Measurements from ENCODE around the gene EYA2. TPM values are rescaled to one million over a fixed set of nuclear protein-coding genes. Genes with fewer than 3 reads are reported as not detected.
A peak's percentile ranks its signal among the peaks of the same experiment; 100 is the strongest.

The EYA2 gene
- total RNA-seq, 1 donor from 2014 or later = 1.4 TPM

- DNase-seq = no peak
- no peak for ATAC-seq
- intact Hi-C loops (cut with micrococcal nuclease) = no loop called here
Observed at GRCh38 chr20:47115694-47116093, 221.1 kb downstream of the EYA2 start.

DNA sequence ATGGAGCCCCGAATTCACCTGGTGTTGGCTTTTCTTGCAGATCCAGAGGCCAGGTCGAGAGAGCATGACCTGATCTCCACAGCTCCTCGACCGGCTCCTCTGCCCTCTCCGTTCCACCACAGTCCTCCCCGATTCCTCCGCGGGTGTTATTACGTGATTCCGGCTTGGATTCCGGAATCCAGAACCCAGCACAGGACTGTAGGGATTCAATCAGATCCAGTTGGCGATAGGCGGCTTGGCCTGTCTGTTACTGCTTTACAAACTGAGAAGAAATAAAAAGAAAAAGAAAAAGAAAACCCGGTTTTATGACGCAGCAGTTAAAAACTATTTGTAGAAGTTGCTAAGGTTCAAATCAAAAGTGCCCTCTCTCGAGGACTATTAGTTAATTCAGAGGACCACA is 222.7 kb downstream of the EYA2 start:
- no peak for DNase-seq
- intact Hi-C loops (cut with micrococcal nuclease) = no loop called here
- no peak for ATAC-seq

DNA sequence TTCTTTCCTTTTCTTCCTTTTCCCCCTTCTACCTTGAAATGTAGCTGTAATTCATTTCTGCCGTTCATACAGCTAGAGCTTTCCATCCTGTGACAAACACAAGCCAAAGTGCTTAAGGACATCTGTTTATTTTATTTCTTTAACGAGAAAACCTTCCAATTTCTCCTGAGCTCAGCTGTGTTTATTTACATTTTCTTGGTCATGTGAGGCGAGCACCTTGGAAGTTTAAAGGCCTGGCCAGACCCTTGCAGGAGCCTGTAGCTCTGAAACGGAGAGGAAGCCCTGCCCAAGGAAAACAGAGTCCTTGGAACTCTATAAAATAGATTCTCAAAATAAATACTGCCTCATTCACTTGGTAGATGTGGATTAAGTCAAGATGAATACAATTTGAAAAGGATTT is 223.1 kb downstream of the EYA2 start:
- intact Hi-C loops (cut with micrococcal nuclease) = no loop called here
- no peak for DNase-seq

DNA sequence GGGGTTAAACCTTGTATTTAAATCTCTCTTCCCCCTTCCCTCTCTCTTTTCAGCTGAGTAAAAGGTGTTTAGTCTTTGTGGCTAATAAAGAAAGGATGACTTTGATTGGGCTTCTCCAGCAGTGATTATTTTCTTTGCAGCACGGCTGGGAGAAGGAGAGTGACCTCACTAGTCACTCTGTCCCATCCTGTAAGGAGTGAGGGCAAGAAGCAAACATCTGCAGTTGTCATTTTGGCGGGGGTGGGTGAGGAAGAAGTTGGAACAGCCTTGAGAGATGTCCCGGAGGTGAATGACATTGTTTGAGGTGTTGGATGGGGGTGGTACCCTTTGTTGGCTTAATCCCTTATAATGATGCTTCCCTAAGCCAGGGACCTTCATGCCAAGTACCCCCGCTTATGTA is 223.6 kb downstream of the EYA2 start:
- intact Hi-C loops (cut with micrococcal nuclease) = no loop called here
- DNase-seq (no peak), ATAC-seq (peak; percentile 63)

More for the DNA sequence above, 223.1 kb downstream of the EYA2 start:
- ATAC-seq = no peak

DNA sequence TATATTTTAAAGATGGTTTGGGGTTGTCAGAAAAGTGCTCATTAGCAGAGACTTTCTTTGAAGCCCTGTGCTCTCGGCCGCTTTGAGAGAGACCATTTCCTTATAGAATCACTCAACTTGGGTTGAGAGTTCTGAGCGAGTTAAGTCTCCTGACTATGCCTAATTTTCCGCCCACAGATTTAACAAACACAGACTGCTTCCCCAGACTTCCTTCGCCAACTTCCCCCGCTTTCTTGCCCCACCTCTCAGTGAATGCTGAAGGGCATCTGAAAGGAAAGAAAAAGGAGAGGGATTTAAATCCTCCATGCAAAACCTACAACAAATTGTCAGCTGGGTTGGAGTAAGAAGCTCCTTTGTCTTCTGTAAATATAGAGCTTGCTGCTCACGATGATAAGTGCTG is 224.0 kb downstream of the EYA2 start:
- peak; percentile 37 for ATAC-seq
- intact Hi-C loops (cut with micrococcal nuclease) = no loop called here
- no peak for DNase-seq

GRCh38 chr20:47120346-47120936 is 225.8 kb downstream of the EYA2 start:
- no peak for ATAC-seq
- intact Hi-C loops (cut with micrococcal nuclease) = no loop called here
- DNase-seq = no peak

- intact Hi-C loops (cut with micrococcal nuclease) = no loop called here
- ATAC-seq (no peak), DNase-seq (no peak)
Observed at GRCh38 chr20:47122560-47122959, 227.9 kb downstream of the EYA2 start.

DNA sequence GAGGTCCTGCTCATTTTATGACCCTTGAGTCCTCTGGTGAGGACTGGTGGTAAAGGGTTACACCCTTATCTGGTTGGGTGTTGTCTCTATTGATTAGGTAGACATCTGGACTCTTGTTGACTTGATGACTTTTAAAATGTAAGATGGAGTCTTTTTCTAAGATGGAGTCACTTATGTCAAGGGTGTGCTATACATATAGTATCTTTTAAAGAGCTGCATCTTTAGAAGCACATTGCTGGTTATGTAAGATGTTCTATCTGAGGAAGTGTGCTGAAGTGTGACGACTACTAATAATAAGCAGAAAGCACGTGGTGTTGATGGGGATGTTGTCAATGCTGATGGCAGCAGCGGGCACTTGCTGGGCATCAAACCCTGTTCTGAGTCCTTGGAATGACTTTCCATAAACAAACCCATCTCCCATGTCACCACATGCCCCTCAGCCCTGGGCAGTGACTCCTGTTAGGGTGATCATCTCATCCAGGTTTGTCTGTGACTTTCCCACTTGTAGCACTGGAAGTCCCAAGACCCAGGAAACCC is 229.6 kb downstream of the EYA2 start:
- intact Hi-C loops (cut with micrococcal nuclease) = no loop called here
- DNase-seq = peak; percentile 40
- peak; percentile 38 for ATAC-seq

- intact Hi-C loops (cut with micrococcal nuclease) = no loop called here
- ATAC-seq (peak; percentile 75), DNase-seq (no peak)
Observed at GRCh38 chr20:47125508-47125757, 230.8 kb downstream of the EYA2 start.

GRCh38 chr20:47125758-47126591 is 231.3 kb downstream of the EYA2 start:
- intact Hi-C loops (cut with micrococcal nuclease) = no loop called here
- DNase-seq (peak; percentile 38), ATAC-seq (peak; percentile 65)

DNA sequence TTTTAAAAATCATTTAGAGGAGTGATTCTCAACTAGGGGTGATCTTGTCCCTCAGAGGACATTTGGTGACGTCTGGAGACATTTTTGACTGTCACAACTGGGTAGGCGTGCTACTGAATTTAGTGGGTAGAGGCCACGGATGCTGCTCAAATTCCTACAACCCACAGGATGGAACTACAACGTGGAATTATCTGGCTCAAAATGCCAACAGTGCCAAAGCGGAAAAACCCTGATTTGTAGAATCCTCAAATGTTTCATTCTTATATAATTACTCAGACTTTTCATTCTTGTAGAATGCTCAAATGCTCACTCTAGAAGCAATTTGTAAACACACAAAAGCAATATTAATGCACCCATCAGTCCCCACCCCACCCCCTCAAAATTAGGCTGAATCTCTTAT is 232.1 kb downstream of the EYA2 start:
- intact Hi-C loops (cut with micrococcal nuclease) = no loop called here
- DNase-seq = no peak

DNA sequence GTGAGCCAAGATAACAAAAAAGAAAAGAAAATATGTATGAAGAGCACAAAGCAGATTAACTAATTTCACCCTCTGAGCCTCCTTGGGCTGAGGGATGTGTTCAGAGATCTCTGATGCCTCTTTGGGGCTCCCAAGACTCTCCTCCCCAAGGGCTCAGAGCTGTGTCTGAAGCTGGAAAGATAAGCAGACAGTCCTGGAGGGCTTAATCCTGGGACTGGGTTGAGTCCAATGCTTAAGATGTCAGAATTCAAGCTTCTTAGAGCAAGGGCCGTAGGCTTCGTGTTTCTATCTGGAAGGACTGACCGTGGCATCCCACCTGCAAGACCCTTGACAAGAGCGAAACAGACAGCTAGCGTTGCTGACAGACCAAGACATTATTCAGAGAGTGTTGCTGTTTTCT is 232.9 kb downstream of the EYA2 start:
- intact Hi-C loops (cut with micrococcal nuclease) = no loop called here
- ATAC-seq (no peak), DNase-seq (no peak)

More for the DNA sequence above, 232.1 kb downstream of the EYA2 start:
- ATAC-seq = no peak

- DNase-seq (no peak), ATAC-seq (no peak)
- intact Hi-C loops (cut with micrococcal nuclease) = no loop called here
Observed at GRCh38 chr20:47127999-47128398, 233.4 kb downstream of the EYA2 start.

DNA sequence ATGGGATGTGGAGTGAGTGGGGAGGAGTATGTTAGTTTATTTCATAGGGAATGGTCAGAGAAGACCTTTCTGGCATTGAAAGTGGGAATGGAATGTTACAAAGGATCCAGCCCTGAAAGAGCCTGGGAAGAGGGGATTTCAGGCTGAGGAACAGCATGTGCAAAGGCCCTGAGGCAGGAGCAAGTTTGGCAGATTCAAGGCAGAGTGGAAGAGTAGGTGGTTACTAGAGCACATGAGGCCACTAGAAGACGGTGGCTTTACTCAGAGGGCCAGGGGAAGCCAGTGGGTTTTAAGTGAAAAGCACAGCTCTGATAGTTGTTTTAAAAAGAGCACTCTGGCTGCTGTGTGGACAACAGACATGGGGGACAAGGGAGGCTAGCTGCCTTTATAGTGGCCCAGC is 234.7 kb downstream of the EYA2 start:
- intact Hi-C loops (cut with micrococcal nuclease) = no loop called here
- no peak for ATAC-seq
- no peak for DNase-seq

DNA sequence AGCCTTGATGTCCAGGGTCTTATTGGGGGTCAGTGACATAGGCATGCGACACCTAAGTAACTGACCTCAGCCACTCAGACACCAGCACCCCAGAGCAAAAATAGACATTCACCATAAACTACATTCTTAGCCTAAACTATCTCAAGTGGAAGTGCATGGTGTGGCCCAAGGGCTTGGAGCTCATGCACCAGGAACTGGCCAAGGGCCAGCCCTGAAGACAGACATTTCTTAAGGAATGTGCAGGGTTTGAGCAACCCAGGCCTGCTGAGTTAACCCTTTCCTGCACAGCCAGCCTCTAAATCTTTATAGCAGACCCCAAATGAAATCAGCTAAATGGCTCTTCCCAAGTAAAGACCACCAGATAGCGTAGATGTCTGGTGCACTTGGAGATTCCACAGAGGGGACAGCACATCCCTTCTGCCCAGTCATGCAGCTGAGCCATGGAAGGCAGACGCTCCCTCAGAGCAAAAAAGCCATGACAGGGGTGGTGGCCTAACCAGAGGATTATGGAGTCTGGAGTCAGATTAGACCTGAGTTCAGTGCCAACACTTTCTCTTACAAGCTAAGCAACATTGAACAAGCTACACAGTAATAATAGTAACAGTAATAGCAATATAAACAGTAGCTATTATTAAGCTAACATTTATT is 239.3 kb downstream of the EYA2 start:
- DNase-seq = peak; percentile 43
- ATAC-seq = peak; percentile 37
- intact Hi-C loops (cut with micrococcal nuclease) = no loop called here

DNA sequence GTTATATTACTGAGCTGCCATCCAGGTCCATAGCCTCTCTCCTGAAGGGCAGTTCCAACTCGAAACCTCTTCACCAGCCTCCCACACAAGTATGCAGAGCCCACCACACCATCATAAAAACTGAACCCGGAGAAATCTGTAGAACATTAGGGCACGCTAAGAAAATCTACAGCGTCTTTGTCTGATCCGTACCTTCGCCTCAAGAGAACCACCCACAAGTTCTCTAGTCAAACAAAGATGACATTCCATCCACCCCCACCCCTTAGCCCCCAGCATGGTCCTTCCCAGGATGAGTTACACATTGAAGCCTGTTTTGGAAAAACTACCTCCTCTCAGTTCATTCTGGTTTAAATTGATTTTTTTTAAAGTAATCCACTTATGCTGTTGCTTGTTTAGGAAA is 242.1 kb downstream of the EYA2 start:
- DNase-seq (no peak), ATAC-seq (no peak)
- intact Hi-C loops (cut with micrococcal nuclease) = no loop called here

- ATAC-seq = no peak
- intact Hi-C loops (cut with micrococcal nuclease) = no loop called here
- DNase-seq = no peak
Observed at GRCh38 chr20:47137231-47137870, 242.7 kb downstream of the EYA2 start.

- ATAC-seq = no peak
- no peak for DNase-seq
- intact Hi-C loops (cut with micrococcal nuclease) = no loop called here
Observed at GRCh38 chr20:47139934-47140535, 245.4 kb downstream of the EYA2 start.

DNA sequence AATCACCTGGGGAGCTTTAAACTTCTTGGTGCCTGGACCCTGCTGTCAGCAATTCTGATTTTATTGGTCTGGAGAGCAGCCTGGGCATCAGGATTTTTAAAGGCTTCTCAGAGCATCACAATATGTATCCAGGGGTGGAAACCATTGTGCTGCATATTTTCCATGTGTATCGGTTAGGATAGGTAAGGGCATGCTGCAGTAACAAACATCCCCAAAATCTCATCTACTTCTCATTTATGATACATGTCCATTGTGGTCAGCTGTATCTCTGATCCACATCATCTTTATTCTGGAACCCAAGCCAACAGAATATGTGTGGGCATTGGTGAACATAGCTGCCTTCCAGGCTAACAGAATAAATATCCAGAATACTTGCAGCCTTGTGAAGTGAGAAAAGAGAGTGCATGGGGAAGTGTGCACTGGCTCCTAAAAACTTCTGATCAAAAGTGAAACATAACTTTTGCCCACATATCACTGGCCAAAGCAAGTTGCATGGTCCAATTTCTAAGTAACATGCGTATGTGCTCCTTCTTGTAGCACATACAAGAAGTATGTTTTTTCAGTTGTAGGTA is 246.8 kb downstream of the EYA2 start:
- intact Hi-C loops (cut with micrococcal nuclease) = no loop called here
- ATAC-seq (no peak), DNase-seq (no peak)

All from left ventricle myocardium superior (tissue), 1 donor.